Measurements from ENCODE around the gene KIAA1217.
"Not testable (repeated sequence)": the region's sequence is repeated elsewhere in the genome, so short reads cannot be mapped to it uniquely, and the experiment has no call there.

Gene KIAA1217

GRCh38 chr10:24341371-24341770 lies 132.4 kb downstream of the KIAA1217 start:
- DNase-seq, result no peak

GRCh38 chr10:24341897-24342296 lies 133.0 kb downstream of the KIAA1217 start:
- no peak for DNase-seq

GRCh38 chr10:24343686-24344085 lies 134.7 kb downstream of the KIAA1217 start:
- no peak for DNase-seq

- no peak for DNase-seq
Measured at GRCh38 chr10:24344279-24344678, 135.3 kb downstream of the KIAA1217 start.

- no peak for DNase-seq
Measured at GRCh38 chr10:24344695-24345463, 135.9 kb downstream of the KIAA1217 start.

DNA sequence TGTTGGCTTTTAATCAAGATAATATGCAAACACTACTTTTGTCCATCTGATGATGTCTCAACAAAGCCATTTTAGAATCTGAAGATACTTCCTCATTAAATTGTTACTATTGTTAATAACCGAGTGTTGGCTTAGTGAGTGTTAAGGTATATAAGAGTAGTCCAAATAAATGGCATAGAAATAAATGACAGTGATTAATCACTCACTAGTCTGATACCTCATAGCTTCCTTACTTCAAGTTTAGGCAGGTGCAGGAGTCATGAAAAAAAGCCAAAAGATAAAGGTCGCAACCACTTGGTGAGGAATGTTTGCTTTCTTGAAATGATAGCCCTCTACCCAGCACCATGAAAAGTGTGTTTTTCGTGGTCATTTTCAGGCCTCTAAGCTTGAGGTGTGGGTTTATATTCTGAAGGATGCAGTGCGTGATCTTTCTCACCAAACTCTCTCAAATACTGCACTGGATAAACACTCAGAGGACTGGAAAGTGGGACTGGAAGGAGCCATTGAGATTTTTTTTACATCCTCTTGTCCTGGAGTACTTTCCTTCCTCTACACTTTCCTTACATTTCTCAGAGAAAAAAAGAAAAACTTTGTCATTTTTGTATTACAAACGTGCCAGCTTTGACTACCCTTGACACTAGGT lies 138.1 kb downstream of the KIAA1217 start:
- no peak for DNase-seq

GRCh38 chr10:24349379-24350001 lies 140.6 kb downstream of the KIAA1217 start:
- no peak for DNase-seq

- DNase-seq, result no peak
Measured at GRCh38 chr10:24350070-24350921, 141.4 kb downstream of the KIAA1217 start.

DNA sequence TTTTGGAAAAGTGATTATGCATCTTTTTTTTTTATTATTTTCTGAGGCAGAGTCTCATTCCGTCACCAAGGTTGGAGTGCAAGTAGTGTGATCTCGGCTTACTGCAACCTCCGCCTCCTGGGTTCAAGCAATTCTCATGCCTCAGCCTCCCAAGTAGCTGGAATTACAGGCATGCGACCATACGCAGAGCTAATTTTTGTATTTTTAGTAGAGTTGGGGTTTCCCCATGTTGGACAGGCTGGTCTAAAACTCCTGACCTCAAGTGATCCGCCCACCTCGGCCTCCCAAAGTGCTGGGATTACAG lies 141.9 kb downstream of the KIAA1217 start:
- not testable (repeated sequence) for DNase-seq

GRCh38 chr10:24351961-24352360 lies 143.0 kb downstream of the KIAA1217 start:
- DNase-seq, result no peak

DNA sequence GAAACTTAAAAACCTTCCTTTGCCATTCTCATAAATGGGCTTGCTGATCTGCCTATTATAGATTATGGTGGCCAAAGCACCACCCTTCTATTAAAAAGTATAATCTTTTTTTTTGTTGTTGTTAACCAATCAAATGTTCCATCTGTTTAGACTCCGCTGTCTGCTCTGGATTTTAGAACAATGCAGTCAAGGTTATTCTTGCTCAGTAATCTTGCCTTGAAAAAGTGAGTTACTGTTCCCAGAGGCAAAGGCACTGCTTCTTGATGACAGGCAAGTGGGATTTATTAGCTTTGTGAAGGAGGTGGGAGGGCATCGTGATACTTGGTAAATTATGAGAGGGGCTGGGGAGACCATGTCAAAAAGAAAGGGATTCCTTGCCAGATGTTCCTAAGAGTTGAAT lies 143.5 kb downstream of the KIAA1217 start:
- DNase-seq, result no peak

DNA sequence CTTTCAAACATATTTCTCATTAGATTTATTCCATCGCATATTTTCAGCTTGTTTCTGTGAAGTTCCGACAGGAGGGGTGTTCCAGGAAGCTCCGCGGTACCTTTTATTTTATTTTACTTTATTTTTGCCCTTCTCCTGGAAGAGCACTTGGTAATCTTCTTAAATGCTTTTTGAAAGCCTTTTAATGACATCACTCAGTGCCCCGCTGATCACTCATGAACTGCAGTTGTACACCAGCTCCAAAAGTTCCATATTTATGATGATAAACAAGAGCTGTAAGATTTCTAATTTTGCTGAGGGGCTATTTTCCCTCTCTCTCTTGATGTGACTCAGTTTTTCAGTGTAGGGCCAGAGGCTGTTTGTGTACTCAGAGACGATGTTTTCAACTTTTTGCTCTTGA lies 144.4 kb downstream of the KIAA1217 start:
- no peak for DNase-seq

DNA sequence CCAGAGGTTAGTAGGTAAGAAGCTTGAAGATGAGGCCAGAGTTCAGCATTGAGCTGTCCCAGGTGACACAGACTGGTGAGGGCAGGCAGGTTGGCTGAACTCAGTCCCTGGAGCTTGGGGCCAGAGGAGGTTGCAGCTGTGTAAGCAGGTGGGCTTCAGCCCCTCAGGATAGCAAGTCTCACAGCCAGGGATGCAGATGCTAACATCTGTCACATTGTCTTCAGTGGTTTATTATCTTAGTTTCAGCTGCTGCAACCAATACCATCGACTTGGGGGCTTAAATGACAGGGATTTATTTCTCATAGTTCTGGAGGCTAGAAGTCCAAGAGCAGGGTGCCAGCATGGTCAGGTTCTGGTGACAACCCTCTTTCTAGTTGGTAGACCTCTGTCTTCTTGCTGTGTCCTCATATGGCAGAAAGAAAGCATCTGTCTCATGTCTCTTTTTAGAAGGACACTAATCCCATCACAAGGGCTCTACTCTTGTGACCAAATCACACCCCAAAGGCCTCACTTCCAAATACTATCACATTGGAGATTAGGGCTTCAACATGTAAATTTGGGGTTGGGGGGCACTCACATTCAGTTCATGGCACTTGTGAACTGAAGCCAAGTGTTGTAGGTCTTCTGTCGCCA lies 146.2 kb downstream of the KIAA1217 start:
- DNase-seq, result no peak

DNA sequence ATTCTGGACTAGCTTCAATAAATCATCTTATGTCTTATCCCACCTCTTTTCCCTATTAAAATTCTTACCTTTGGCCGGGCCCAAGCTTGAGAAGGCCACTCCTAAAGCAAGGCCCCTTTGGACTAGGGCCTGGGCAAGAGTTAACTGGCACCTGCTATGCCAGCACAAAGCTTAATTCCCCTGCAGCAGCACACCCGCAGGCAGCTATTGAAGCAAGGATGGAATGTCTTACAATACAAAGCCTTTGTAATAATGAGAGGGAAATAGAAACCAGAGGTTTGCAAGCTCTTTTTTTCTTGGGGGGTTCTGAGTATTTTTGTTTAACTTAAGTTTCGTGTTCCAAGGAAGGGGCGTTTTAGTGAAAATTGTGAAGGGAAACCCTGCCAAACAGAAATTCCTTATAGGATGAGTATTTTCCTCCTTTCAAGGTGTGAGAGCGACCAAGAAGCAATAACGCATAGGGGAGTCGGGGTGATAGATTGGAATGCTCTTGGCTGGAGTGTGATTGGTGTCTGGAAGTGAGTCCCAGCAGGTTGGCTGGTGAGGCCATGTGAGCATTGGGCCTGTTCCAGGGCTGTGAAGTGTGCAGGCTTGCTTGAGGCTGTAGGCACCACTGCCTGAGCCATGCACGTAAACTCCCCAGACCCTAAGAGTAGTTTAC lies 148.5 kb downstream of the KIAA1217 start:
- no peak for DNase-seq

GRCh38 chr10:24358022-24358421 lies 149.1 kb downstream of the KIAA1217 start:
- DNase-seq, result no peak

- DNase-seq, result peak; percentile 14
Measured at GRCh38 chr10:24360282-24361127, 151.6 kb downstream of the KIAA1217 start.

DNA sequence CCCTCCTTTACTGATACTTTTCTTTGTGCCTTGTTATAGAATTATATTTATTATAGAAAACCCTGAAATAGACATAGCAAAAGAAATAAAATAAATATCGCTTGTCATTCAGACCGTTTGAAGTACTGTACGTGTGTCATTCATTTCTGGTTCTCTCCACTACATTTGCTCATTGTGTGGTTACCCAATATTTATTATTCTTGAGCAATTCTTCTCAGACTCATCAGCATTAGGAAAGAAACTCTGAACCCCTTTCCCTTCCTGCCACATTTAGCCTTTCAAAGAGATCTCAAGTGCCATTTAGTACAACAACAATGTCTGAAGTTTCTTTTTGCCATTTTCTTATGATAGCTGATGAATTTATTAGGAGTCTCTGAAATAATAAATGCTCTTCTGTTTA lies 154.1 kb downstream of the KIAA1217 start:
- no peak for DNase-seq

GRCh38 chr10:24367688-24368087 lies 158.8 kb downstream of the KIAA1217 start:
- no peak for DNase-seq

GRCh38 chr10:24370877-24371276 lies 161.9 kb downstream of the KIAA1217 start:
- DNase-seq, result no peak

- no peak for DNase-seq
Measured at GRCh38 chr10:24371396-24371795, 162.5 kb downstream of the KIAA1217 start.

Measured in GOT3 (cell line).